ENCODE measurements around the gene TPK1. TPM values are rescaled to one million over a fixed set of nuclear protein-coding genes. Genes with fewer than 3 reads are reported as not detected.

Gene TPK1
- total RNA-seq, 1 donor from 2014 or later = 5.0 TPM

GRCh38 chr7:144414815-144415214 is 421.0 kb downstream of the TPK1 start:
- intact Hi-C loops (cut with DNase I) = no loop called here
- ATAC-seq = no peak
- no peak for DNase-seq (ENCODE audit: missing footprints)

- DNase-seq (ENCODE audit: missing footprints) (no peak), ATAC-seq (no peak)
- intact Hi-C loops (cut with DNase I) = no loop called here
Observed at GRCh38 chr7:144410441-144410840, 425.4 kb downstream of the TPK1 start.

GRCh38 chr7:144408121-144408520 is 427.7 kb downstream of the TPK1 start:
- ATAC-seq (no peak), DNase-seq (ENCODE audit: missing footprints) (no peak)
- intact Hi-C loops (cut with DNase I) = no loop called here

GRCh38 chr7:144407266-144407931 is 428.5 kb downstream of the TPK1 start:
- ATAC-seq (no peak), DNase-seq (ENCODE audit: missing footprints) (no peak)
- intact Hi-C loops (cut with DNase I) = no loop called here

GRCh38 chr7:144404946-144405345 is 430.9 kb downstream of the TPK1 start:
- ATAC-seq (no peak), DNase-seq (ENCODE audit: missing footprints) (no peak)
- intact Hi-C loops (cut with DNase I) = no loop called here

GRCh38 chr7:144403649-144404061 is 432.2 kb downstream of the TPK1 start, which contains the start of gene NOBOX:
Gene NOBOX, minus strand, starts transcription at chr7:144403693.
- no peak for ATAC-seq
- DNase-seq (ENCODE audit: missing footprints) = no peak
- intact Hi-C loops (cut with DNase I) = no loop called here

GRCh38 chr7:144403102-144403501 is 432.8 kb downstream of the TPK1 start:
- ATAC-seq (no peak), DNase-seq (ENCODE audit: missing footprints) (no peak)
- intact Hi-C loops (cut with DNase I) = no loop called here
